Lung (tissue), 12 donors: Measurements from ENCODE around the gene AP1G2. TPM values are rescaled to one million over a fixed set of nuclear protein-coding genes. Genes with fewer than 3 reads are reported as not detected.

Experiments
- ATAC-seq: fragments of 200-7000 bp; cut with Tn5 transposase; one replicate; pipeline ENCODE4 v1.9.1; 2020; ENCODE audit warnings: moderate number of reproducible peaks; ENCODE audit not compliant: insufficient read depth, low FRiP score
- DNase-seq, 3 donors: peaks; one replicate each; pipeline ENCODE4 v3.0.0-alpha.2; 2013 to 2017
- H3K27ac ChIP-seq, 2 donors: one replicate each; pipeline ENCODE4 v1.5.1; 2013; ENCODE audit warnings: mild to moderate bottlenecking in 2 of 2, moderate library complexity in 2 of 2, control low read depth in 1 of 2, inconsistent platforms in 1 of 2, low read depth in 1 of 2, low read length in 1 of 2
- H3K27me3 ChIP-seq, 3 donors: one replicate each; pipeline ENCODE4 v1.5.1; 2013; ENCODE audit warnings: low read length in 2 of 3; ENCODE audit not compliant: control insufficient read depth in 3 of 3, insufficient read depth in 3 of 3
- H3K36me3 ChIP-seq, 4 donors: one replicate each; pipeline ENCODE4 v1.5.1; 2013; ENCODE audit warnings: low read length in 4 of 4, mild to moderate bottlenecking in 1 of 4, moderate library complexity in 1 of 4; ENCODE audit not compliant: control insufficient read depth in 4 of 4, insufficient read depth in 4 of 4
- H3K4me1 ChIP-seq, 5 donors: one replicate each; pipeline ENCODE4 v1.5.1; 2013; ENCODE audit warnings: low read length in 5 of 5, mild to moderate bottlenecking in 2 of 5, moderate library complexity in 1 of 5; ENCODE audit not compliant: control insufficient read depth in 5 of 5, insufficient read depth in 5 of 5
- H3K4me3 ChIP-seq: one replicate; pipeline ENCODE4 v1.5.1; 2013; ENCODE audit warnings: mild to moderate bottlenecking, control low read depth, moderate library complexity
- H3K9ac ChIP-seq, 2 donors: one replicate each; pipeline ENCODE4 v1.5.1; 2013; ENCODE audit warnings: low read length in 2 of 2, control low read depth in 1 of 2; ENCODE audit not compliant: insufficient read depth in 1 of 2
- H3K9me3 ChIP-seq, 4 donors: one replicate each; pipeline ENCODE4 v1.5.1; 2013; ENCODE audit warnings: low read length in 3 of 4, mild to moderate bottlenecking in 1 of 4, moderate library complexity in 1 of 4; ENCODE audit not compliant: control insufficient read depth in 4 of 4, insufficient read depth in 3 of 4
- WGBS, 2 donors: extraction: QIAGEN DNeasy Blood & Tissue Kit; methylation state at CpG; one replicate each; pipeline ENCODE4 v1.1.7; 2013; 5-methylcytosine and 5-hydroxymethylcytosine counted together
- polyA plus RNA-seq, 2 donors: library from polyadenylated mRNA; stranded (reverse); fragments of 200-250 nt; gene quantifications; one replicate each; pipeline ENCODE4 v1.2.1, GENCODE V29; 2013
- total RNA-seq, 2 donors: library from RNA; depleted of rRNA in 1 of 2; stranded (reverse); fragments of >200 nt in 1 of 2; gene quantifications; one replicate each; pipeline ENCODE4 v1.2.1, GENCODE V29; 2014 to 2021
- TF ChIP-seq, protein P1 (sequence below): IDR thresholded peaks from 2 replicates; pipeline ENCODE4 v1.5.1; 2012; ENCODE audit warnings: mild to moderate bottlenecking; ENCODE audit errors: control extremely low read depth, extremely low read depth
- donor health status: control.
- donor health status: control.
- donor health status: Bipolar disorder and iron deficiency.
- donor health status: healthy.
- donor health status: DM: yes; HTN: yes; CAD: no.

Gene AP1G2
- total and polyA plus RNA-seq, 4 donors: 48.0 to 106 (median 81.8) TPM

DNA sequence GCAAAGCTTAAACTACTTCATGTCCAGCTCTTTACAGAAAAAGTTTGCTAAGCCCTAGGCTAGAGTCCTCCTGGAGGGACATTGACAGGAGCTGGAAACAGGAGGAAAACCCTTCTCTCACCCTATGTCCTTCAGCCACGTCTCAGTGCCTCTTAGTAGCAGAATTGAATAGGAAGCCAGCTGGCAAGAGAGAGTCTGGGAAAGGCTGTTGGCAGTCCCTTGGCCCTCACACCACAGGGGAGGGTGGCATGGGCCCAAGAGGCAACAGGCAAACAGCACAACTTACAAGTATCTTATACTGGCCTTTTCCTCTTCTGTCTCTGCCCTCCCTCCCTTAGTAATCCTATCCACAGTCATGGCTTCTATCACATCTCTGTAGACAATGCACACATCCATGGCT, 40.9 kb upstream of the AP1G2 start:
- WGBS, 2 donors: 33 to 81% methylated on average over 1 of the region's 1 CpG
- no peak for ATAC-seq

DNA sequence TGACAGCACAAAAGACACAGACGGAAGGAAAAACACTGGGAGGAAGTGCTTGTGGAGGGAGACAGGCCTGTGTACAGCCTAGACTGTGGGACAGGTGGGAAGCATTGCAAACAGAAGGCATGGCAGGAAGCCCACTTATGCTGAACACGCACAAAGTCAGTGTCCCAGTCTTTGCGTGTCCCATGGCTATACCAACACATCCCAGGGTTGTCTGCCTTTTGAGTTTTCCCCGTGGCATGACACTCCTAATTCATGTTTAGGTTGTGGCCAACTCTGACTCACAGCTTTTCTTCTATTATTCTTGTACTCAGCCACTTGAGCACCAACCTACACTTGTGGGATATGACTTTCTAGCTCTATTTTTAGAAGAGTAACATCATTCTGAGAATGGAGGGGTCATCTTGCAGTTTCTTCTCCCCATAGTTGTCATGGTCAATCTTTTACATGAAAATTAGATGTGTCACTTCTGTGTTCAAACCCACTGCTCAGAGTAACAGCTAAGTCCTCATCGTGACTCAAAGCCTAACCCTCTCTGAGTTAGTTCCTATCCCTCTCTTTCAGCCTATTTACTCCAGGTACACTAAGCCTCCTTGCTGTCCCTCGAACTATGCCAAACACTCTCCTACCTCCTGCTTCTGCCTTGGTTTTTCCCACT, 38.5 kb upstream of the AP1G2 start:
- ATAC-seq: no peak
- 69 to 78% methylated on average over 6 of the region's 6 CpGs for WGBS, 2 donors

More for the DNA sequence above, 40.9 kb upstream of the AP1G2 start:
- H3K27ac ChIP-seq: no peak overlapping the region
- no peaks in the 10 kb centered on the region for H3K27me3 ChIP-seq
- no peak overlapping the region for H3K9ac ChIP-seq
- peaks cover 0 to 12% (median 0%) of the 10 kb centered on the region in 5 donors for H3K4me1 ChIP-seq
- no peaks in the 10 kb centered on the region for H3K36me3 ChIP-seq
- H3K9me3 ChIP-seq: no peaks in the 10 kb centered on the region
- TF ChIP-seq, protein P1, sequence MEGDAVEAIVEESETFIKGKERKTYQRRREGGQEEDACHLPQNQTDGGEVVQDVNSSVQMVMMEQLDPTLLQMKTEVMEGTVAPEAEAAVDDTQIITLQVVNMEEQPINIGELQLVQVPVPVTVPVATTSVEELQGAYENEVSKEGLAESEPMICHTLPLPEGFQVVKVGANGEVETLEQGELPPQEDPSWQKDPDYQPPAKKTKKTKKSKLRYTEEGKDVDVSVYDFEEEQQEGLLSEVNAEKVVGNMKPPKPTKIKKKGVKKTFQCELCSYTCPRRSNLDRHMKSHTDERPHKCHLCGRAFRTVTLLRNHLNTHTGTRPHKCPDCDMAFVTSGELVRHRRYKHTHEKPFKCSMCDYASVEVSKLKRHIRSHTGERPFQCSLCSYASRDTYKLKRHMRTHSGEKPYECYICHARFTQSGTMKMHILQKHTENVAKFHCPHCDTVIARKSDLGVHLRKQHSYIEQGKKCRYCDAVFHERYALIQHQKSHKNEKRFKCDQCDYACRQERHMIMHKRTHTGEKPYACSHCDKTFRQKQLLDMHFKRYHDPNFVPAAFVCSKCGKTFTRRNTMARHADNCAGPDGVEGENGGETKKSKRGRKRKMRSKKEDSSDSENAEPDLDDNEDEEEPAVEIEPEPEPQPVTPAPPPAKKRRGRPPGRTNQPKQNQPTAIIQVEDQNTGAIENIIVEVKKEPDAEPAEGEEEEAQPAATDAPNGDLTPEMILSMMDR: no peak
- H3K4me3 ChIP-seq: no peak overlapping the region
- peak in 2 of 3 donors; percentile 30 to 31 for DNase-seq

DNA sequence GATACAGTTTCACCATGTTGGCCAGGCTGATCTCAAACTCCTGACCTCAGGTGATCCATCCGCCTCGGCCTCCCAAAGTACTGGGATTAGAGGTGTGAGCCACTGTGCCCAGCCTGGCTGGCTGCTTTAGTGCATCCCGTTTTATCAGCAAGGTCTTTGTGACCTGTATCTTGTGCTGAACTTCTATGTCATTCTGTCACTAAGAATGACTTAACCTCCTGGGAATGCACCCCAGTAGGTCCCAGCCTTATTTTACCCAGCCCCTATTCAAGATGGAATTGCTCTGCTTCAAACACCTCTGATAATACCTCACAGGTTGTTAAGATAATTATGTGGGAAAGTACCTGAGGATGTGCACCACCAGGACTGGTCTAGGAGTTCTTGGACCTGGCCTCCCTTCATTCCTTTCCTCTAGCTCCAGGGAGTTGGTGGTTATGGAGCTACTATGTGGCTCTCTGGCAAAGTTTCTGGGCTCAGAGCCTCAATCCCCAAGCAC, 37.1 kb upstream of the AP1G2 start:
- Histone ChIP-seq H3K4me3 (no peak overlapping the region), H3K27ac (no peak overlapping the region), H3K9me3 (peaks cover 0 to 2% (median 0%) of the 10 kb centered on the region in 4 donors), H3K36me3 (no peaks in the 10 kb centered on the region), H3K4me1 (no peaks in the 10 kb centered on the region), H3K9ac (no peak overlapping the region), H3K27me3 (no peaks in the 10 kb centered on the region)
- no peak for ATAC-seq
- DNase-seq: no peak
- TF ChIP-seq, protein P1: no peak
- WGBS, 2 donors: 71 to 86% methylated on average over 3 of the region's 3 CpGs

More for the DNA sequence above, 38.5 kb upstream of the AP1G2 start:
- H3K9ac ChIP-seq: no peak overlapping the region
- no peak overlapping the region for H3K27ac ChIP-seq
- H3K9me3 ChIP-seq: no peaks in the 10 kb centered on the region
- no peaks in the 10 kb centered on the region for H3K36me3 ChIP-seq
- TF ChIP-seq, protein P1: no peak
- H3K27me3 ChIP-seq: no peaks in the 10 kb centered on the region
- DNase-seq: no peak
- peaks cover 0 to 9% (median 0%) of the 10 kb centered on the region in 5 donors for H3K4me1 ChIP-seq
- no peak overlapping the region for H3K4me3 ChIP-seq
